ENCODE results near the gene CYFIP1. TPM values are rescaled to one million over a fixed set of nuclear protein-coding genes. Genes with fewer than 3 reads are reported as not detected.

CYFIP1 gene
- total RNA-seq, 1 donor = 107 TPM

GRCh38 chr15:22880068-22880980 lies 99.8 kb downstream of the CYFIP1 start:
- Histone ChIP-seq H4K20me1 (ENCODE audit: insufficient read depth, low read length) (peaks cover 5% of the 10 kb centered on the region), H2AFZ (ENCODE audit: low read length) (no peak overlapping the region)
- TF ChIP-seq, protein P1, sequence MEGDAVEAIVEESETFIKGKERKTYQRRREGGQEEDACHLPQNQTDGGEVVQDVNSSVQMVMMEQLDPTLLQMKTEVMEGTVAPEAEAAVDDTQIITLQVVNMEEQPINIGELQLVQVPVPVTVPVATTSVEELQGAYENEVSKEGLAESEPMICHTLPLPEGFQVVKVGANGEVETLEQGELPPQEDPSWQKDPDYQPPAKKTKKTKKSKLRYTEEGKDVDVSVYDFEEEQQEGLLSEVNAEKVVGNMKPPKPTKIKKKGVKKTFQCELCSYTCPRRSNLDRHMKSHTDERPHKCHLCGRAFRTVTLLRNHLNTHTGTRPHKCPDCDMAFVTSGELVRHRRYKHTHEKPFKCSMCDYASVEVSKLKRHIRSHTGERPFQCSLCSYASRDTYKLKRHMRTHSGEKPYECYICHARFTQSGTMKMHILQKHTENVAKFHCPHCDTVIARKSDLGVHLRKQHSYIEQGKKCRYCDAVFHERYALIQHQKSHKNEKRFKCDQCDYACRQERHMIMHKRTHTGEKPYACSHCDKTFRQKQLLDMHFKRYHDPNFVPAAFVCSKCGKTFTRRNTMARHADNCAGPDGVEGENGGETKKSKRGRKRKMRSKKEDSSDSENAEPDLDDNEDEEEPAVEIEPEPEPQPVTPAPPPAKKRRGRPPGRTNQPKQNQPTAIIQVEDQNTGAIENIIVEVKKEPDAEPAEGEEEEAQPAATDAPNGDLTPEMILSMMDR (IDR thresholded peaks at IDR 0.05; ENCODE audit: extremely low read depth, low read depth, low read length) = no peak

DNA sequence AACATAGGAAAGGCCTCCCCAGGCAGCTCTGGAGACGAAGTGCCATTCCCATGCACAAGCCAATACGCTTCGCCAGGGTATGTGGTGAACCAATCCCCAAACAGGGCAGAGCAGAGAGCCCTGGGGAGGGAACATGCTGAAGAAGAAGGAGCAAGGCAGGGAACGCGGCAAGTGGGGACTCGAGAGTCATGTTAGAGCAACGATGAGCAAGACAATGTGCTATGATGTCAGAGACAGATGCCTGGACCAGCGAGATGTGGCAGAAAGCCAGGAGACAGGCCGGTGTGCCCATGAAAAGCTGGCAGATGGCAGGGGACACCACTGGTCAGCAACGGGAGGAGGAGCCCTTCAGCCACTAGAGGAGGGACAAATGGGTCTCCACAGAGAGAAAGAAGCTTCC lies 102.1 kb downstream of the CYFIP1 start:
- Histone ChIP-seq H4K20me1 (ENCODE audit: insufficient read depth, low read length) (peaks cover 5% of the 10 kb centered on the region), H3K4me2 (ENCODE audit: insufficient read depth, low read length) (no peak overlapping the region), H3K9me3 (ENCODE audit: low read depth, low read length) (no peaks in the 10 kb centered on the region), H3K79me2 (ENCODE audit: insufficient read depth, low read length) (peaks cover 13% of the 10 kb centered on the region), H3K27me3 (ENCODE audit: insufficient read depth, low read length) (no peaks in the 10 kb centered on the region), H3K4me3 (ENCODE audit: insufficient read depth, low read length) (no peak overlapping the region), H2AFZ (ENCODE audit: low read length) (no peak overlapping the region), H3K36me3 (ENCODE audit: insufficient read depth, low read length) (peaks cover 62% of the 10 kb centered on the region), H3K4me1 (ENCODE audit: insufficient read depth, low read length) (peaks cover 3% of the 10 kb centered on the region), H3K27ac (ENCODE audit: low read depth, low read length) (no peak overlapping the region)
- TF ChIP-seq, protein P1 (IDR thresholded peaks at IDR 0.05; ENCODE audit: extremely low read depth, low read depth, low read length) = no peak
- no peak for DNase-seq (ENCODE audit: insufficient read length, low spot score, missing footprints)

More at GRCh38 chr15:22880068-22880980, 99.8 kb downstream of the CYFIP1 start:
- Histone ChIP-seq H3K4me2 (ENCODE audit: insufficient read depth, low read length) (no peak overlapping the region), H3K27ac (ENCODE audit: low read depth, low read length) (no peak overlapping the region), H3K4me1 (ENCODE audit: insufficient read depth, low read length) (no peaks in the 10 kb centered on the region), H3K4me3 (ENCODE audit: insufficient read depth, low read length) (no peak overlapping the region), H3K27me3 (ENCODE audit: insufficient read depth, low read length) (no peaks in the 10 kb centered on the region), H3K79me2 (ENCODE audit: insufficient read depth, low read length) (peaks cover 13% of the 10 kb centered on the region), H3K9me3 (ENCODE audit: low read depth, low read length) (no peaks in the 10 kb centered on the region), H3K36me3 (ENCODE audit: insufficient read depth, low read length) (peaks cover 46% of the 10 kb centered on the region)
- no peak for DNase-seq (ENCODE audit: insufficient read length, low spot score, missing footprints)

GRCh38 chr15:22877607-22878006 lies 102.6 kb downstream of the CYFIP1 start:
- Histone ChIP-seq H3K36me3 (ENCODE audit: insufficient read depth, low read length) (peaks cover 64% of the 10 kb centered on the region), H4K20me1 (ENCODE audit: insufficient read depth, low read length) (peaks cover 5% of the 10 kb centered on the region), H3K79me2 (ENCODE audit: insufficient read depth, low read length) (peaks cover 13% of the 10 kb centered on the region), H3K27me3 (ENCODE audit: insufficient read depth, low read length) (no peaks in the 10 kb centered on the region), H2AFZ (ENCODE audit: low read length) (no peak overlapping the region), H3K9me3 (ENCODE audit: low read depth, low read length) (no peaks in the 10 kb centered on the region), H3K27ac (ENCODE audit: low read depth, low read length) (no peak overlapping the region), H3K4me2 (ENCODE audit: insufficient read depth, low read length) (no peak overlapping the region), H3K4me3 (ENCODE audit: insufficient read depth, low read length) (no peak overlapping the region), H3K4me1 (ENCODE audit: insufficient read depth, low read length) (peaks cover 6% of the 10 kb centered on the region)
- TF ChIP-seq, protein P1 (IDR thresholded peaks at IDR 0.05; ENCODE audit: extremely low read depth, low read depth, low read length) = no peak
- DNase-seq (ENCODE audit: insufficient read length, low spot score, missing footprints) = peak; percentile 61

- TF ChIP-seq, protein P1 (IDR thresholded peaks at IDR 0.05; ENCODE audit: extremely low read depth, low read depth, low read length) = no peak
- Histone ChIP-seq H2AFZ (ENCODE audit: low read length) (no peak overlapping the region), H3K9me3 (ENCODE audit: low read depth, low read length) (no peaks in the 10 kb centered on the region), H3K4me1 (ENCODE audit: insufficient read depth, low read length) (peaks cover 6% of the 10 kb centered on the region), H4K20me1 (ENCODE audit: insufficient read depth, low read length) (peaks cover 5% of the 10 kb centered on the region), H3K27me3 (ENCODE audit: insufficient read depth, low read length) (no peaks in the 10 kb centered on the region), H3K79me2 (ENCODE audit: insufficient read depth, low read length) (peaks cover 13% of the 10 kb centered on the region), H3K36me3 (ENCODE audit: insufficient read depth, low read length) (peaks cover 64% of the 10 kb centered on the region), H3K4me2 (ENCODE audit: insufficient read depth, low read length) (no peak overlapping the region), H3K4me3 (ENCODE audit: insufficient read depth, low read length) (no peak overlapping the region), H3K27ac (ENCODE audit: low read depth, low read length) (no peak overlapping the region)
- no peak for DNase-seq (ENCODE audit: insufficient read length, low spot score, missing footprints)
Measured at GRCh38 chr15:22877117-22877516, 103.1 kb downstream of the CYFIP1 start.

All from osteoblast (primary cell).